Large intestine (tissue), 3 donors: ENCODE results near the gene MVK. TPM values are rescaled to one million over a fixed set of nuclear protein-coding genes. Genes with fewer than 3 reads are reported as not detected.

ENCODE experiments used
- DNase-seq, 2 donors: peaks; one replicate each; pipeline versions ENCODE4 v3.0.0 to v3.0.0-alpha.2; 2013
- H3K27ac ChIP-seq: one replicate; pipeline ENCODE4 v1.5.1; 2013; ENCODE audit warnings: low read length
- H3K27me3 ChIP-seq: 2 replicates; pipeline ENCODE4 v1.6.1; 2013; ENCODE audit warnings: low read length; ENCODE audit not compliant: control insufficient read depth, insufficient read depth
- H3K36me3 ChIP-seq: 2 replicates; pipeline ENCODE4 v1.6.1; 2013; ENCODE audit warnings: low read length; ENCODE audit not compliant: control insufficient read depth, insufficient read depth
- H3K4me1 ChIP-seq: one replicate; pipeline ENCODE4 v1.6.1; 2013; ENCODE audit warnings: low read length; ENCODE audit not compliant: control insufficient read depth, insufficient read depth
- H3K4me3 ChIP-seq: one replicate; pipeline ENCODE4 v1.5.1; 2013; ENCODE audit warnings: low read length
- H3K9me3 ChIP-seq: one replicate; pipeline ENCODE4 v1.6.1; 2013; ENCODE audit warnings: mild to moderate bottlenecking, low read depth, low read length, moderate library complexity; ENCODE audit not compliant: control insufficient read depth
- WGBS: methylation state at CpG from one replicate; pipeline ENCODE4 v1.1.5; 2013; ENCODE audit warnings: low lambda C conversion rate; ENCODE audit not compliant: insufficient coverage; 5-methylcytosine and 5-hydroxymethylcytosine counted together
- polyA plus RNA-seq: library from polyadenylated mRNA; unstranded; fragments of 120-200 nt; gene quantifications from one replicate; pipeline ENCODE4 v1.2.1, GENCODE V29; 2013

MVK gene
- polyA plus RNA-seq, 1 donor, result 15.8 TPM

DNA sequence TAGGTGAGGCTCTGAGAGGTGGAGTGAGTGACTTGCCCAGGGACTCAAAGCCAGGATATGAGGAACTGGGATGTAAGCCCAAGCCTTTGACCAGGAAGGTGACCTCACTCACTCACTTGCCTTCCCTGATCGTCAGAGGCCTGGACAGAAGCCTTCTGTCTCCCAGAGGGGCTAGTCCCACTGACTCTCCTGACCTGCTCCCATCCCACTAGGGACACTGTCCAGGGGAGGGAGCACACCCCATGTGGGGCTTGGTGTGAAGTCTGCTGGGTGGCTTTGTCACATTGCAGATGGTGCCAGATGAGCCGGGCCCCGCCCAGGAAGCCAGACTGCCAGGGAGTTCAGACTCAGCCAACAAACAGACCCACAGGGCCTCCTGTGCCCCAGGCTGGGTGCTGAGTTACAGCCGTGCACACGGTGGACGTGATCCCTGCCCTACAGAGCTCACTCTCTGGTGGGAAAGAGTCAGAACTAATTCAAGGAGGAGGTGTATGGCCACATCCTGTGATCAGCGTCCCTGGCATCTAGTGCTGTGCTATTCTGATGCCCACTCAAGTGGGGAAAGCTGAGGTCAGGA, 28.6 kb upstream of the MVK start:
- no peaks in the 10 kb centered on the region for H3K4me1 ChIP-seq
- H3K4me3 ChIP-seq, result no peak overlapping the region
- no CpG with 5 or more reads among the region's 7 CpGs for WGBS
- H3K36me3 ChIP-seq, result no peaks in the 10 kb centered on the region
- no peak for DNase-seq
- no peak overlapping the region for H3K27ac ChIP-seq
- no peaks in the 10 kb centered on the region for H3K9me3 ChIP-seq
- peaks cover 17% of the 10 kb centered on the region for H3K27me3 ChIP-seq

DNA sequence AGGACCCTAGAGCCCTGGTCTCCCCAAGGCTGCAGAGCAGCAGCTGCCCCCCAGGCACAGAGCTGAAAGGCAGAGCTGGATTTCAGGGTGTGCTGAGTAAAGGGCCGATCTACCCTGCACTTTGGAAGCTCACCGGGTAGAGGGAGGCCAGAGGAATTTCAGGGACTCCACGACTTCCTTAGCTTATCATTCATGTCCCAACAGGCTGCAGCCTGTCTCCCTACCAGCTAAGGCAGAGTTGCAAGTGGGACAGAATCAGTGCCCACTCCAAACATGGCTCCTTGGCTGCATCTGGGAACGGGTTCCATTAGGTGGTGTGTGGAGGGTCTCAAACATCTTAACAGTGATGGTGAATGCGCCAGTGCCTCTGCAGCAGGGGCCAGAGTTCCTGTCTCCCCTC, 27.8 kb upstream of the MVK start:
- Histone ChIP-seq H3K27me3 (peaks cover 25% of the 10 kb centered on the region), H3K36me3 (no peaks in the 10 kb centered on the region), H3K4me1 (no peaks in the 10 kb centered on the region), H3K9me3 (no peaks in the 10 kb centered on the region), H3K4me3 (no peak overlapping the region), H3K27ac (no peak overlapping the region)
- no peak for DNase-seq
- no CpG with 5 or more reads among the region's 5 CpGs for WGBS

DNA sequence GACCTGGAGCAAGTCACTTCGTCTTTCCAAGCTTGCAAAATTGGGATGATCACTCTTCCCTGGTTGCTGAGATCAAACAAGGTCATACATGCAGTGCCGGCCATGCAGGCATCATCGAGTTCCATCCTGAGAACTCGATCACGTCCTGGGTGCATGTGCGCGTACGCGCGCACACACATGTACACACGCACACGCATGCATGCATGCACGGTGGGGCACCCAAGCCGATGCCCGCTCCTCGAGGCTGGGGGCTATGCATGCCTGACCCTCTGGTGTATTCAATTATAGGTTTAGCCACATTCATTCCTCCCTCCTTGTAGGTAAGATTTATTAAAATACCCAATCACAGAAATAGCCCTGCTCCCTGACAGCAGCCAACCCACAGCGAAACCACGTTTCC, 26.3 kb upstream of the MVK start:
- Histone ChIP-seq H3K4me1 (no peaks in the 10 kb centered on the region), H3K36me3 (no peaks in the 10 kb centered on the region)
- no CpG with 5 or more reads among the region's 18 CpGs for WGBS

DNA sequence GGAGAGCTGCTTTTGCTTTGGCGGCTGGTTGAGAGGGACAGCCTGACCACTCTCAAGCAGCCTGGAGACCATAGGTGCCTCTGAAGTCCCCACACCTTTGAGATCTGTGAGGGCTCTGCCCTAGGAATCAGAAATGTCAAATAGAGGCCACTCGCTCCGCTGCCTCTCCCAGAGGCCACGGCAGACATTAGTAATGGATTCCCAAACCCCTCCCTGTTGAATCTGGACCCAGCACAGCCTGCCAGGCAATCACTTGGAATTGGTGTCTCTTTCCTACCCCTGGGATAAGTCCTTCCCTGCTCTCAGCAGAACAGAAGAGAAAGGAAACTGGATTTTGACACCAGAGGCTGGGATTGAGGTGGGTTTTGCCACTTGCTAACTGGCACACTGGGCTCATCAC, 25.3 kb upstream of the MVK start:
- no peak for DNase-seq
- no CpG with 5 or more reads among the region's 4 CpGs for WGBS
- Histone ChIP-seq H3K9me3 (no peaks in the 10 kb centered on the region), H3K27me3 (peaks cover 31% of the 10 kb centered on the region), H3K27ac (no peak overlapping the region), H3K4me1 (no peaks in the 10 kb centered on the region), H3K36me3 (no peaks in the 10 kb centered on the region), H3K4me3 (no peak overlapping the region)

More for the DNA sequence above, 26.3 kb upstream of the MVK start:
- DNase-seq, result no peak
- no peak overlapping the region for H3K4me3 ChIP-seq
- H3K27me3 ChIP-seq, result peaks cover 30% of the 10 kb centered on the region
- H3K9me3 ChIP-seq, result no peaks in the 10 kb centered on the region
- H3K27ac ChIP-seq, result no peak overlapping the region

DNA sequence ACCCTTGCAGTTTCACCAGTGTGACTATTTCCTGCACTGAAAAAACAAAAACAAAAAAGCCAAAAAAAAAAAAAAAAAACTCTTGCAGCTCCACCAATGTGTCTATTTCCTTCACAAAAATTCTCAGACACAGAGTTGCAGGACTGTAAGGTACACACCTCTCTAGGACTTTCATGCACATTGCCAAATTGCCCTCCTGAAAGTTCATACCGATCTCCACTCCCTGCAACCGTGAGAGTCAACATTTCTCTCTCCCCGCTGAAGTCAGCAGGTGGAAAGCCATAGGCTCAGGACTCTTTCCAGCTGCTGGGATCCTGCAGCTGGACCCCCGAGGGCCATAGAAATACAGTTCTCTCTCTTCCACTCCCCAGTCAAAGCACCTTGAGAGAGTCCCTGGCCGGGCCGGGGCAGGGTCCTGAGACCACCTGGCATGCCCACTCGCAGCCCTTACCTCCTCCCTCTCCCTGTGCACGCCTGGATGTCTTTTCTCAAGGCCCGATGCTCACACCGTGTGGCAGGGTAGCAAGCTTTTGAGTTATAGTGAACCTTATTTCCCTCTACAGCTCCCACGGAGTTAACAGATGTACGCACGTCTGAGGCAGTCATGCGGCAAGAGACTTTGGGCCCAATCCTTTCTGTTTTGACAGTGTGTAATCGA, 23.9 kb upstream of the MVK start:
- peaks cover 38% of the 10 kb centered on the region for H3K27me3 ChIP-seq
- no CpG with 5 or more reads among the region's 15 CpGs for WGBS
- H3K9me3 ChIP-seq, result no peaks in the 10 kb centered on the region
- no peak for DNase-seq
- H3K27ac ChIP-seq, result no peak overlapping the region
- no peaks in the 10 kb centered on the region for H3K4me1 ChIP-seq
- no peak overlapping the region for H3K4me3 ChIP-seq
- no peaks in the 10 kb centered on the region for H3K36me3 ChIP-seq

DNA sequence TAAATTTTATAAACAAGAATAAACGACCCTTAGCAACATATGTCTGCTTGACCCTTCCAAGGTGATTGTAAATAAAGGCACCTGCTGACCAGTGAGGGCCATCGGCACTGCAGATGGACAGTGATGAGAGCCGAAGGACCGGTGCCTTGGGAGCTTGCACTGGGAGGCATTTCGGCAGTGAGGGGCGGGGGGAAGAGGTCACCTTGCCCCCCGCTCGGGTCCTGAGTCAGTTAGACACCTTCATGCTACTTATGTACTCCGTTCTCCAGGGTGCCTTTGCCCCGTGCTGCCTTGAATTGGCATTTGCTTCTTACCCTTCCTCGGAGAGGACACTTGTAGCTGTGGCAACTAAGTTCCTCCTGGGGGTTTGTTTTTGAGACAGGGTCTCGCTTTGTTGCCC, 23.3 kb upstream of the MVK start:
- no peak overlapping the region for H3K27ac ChIP-seq
- H3K4me3 ChIP-seq, result no peak overlapping the region
- no peak for DNase-seq
- no CpG with 5 or more reads among the region's 12 CpGs for WGBS
- peaks cover 38% of the 10 kb centered on the region for H3K27me3 ChIP-seq
- H3K4me1 ChIP-seq, result no peaks in the 10 kb centered on the region
- H3K9me3 ChIP-seq, result no peaks in the 10 kb centered on the region
- H3K36me3 ChIP-seq, result no peaks in the 10 kb centered on the region

DNA sequence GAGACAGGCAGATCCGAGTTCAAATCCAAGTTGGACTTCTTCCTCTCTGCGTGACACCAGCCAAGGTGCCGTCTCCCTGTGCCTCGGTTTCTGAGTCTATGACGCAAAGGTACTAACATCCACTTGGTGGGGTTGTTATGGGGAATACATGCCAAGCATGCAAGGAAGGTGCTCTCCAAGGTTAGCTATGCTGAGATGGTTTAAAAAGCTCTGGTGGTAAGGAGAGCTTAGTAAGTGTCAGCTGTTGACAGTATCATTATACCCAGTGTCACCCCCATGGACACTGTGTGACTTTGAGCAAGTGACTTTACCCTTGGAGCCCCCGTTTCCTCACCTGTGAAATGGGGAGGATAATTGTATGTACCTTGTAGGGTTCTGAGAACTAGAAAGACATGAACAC, 22.5 kb upstream of the MVK start:
- no CpG with 5 or more reads among the region's 6 CpGs for WGBS
- no peak overlapping the region for H3K27ac ChIP-seq
- H3K9me3 ChIP-seq, result no peaks in the 10 kb centered on the region
- H3K27me3 ChIP-seq, result peaks cover 38% of the 10 kb centered on the region
- no peak for DNase-seq
- H3K4me1 ChIP-seq, result no peaks in the 10 kb centered on the region
- no peaks in the 10 kb centered on the region for H3K36me3 ChIP-seq
- no peak overlapping the region for H3K4me3 ChIP-seq

DNA sequence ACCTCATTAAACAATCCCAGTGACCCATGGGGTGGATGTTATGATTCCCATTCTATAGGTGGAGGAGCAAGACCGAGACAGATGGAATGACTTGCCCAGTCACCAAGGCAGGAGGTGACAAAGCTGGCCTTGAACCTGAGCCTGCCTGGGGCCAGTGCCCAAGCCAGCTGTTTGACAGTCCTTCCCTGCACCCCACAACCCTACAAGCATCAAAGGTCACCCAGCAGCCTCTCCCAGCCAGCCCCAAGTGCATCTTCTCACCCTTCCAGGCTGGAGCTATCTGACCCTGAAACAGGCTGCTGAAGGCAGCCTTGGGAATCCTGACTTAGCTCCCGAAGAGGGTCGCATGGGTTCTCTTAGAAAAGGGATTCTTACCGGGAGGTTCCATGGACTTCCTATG, 20.6 kb upstream of the MVK start:
- WGBS, result no CpG with 5 or more reads among the region's 4 CpGs
- Histone ChIP-seq H3K9me3 (no peaks in the 10 kb centered on the region), H3K4me3 (no peak overlapping the region), H3K27me3 (peaks cover 34% of the 10 kb centered on the region), H3K27ac (no peak overlapping the region), H3K36me3 (no peaks in the 10 kb centered on the region), H3K4me1 (peaks cover 4% of the 10 kb centered on the region)
- no peak for DNase-seq

DNA sequence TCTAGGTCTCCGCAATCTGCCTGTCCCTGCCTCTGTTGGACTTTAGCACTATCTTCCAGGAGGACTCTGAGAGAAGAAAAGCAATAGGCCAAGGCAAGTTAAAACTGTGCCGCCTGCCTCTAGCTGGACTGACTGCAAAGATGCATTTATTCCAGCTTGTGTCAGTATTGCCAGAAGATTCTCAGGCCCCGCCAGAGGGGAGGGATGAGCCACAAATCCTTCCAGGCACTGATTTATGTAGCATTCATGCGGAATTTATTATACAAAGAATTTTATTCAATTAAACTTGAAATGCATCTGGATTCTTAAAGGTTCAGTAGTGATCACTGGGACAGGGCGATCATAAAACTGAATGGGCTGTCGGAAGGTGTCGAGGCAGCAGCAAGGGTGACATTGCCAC, 20.1 kb upstream of the MVK start:
- H3K9me3 ChIP-seq, result no peaks in the 10 kb centered on the region
- WGBS, result no CpG with 5 or more reads among the region's 7 CpGs
- H3K27ac ChIP-seq, result no peak overlapping the region
- no peak for DNase-seq
- no peak overlapping the region for H3K4me3 ChIP-seq
- H3K4me1 ChIP-seq, result peaks cover 9% of the 10 kb centered on the region
- peaks cover 29% of the 10 kb centered on the region for H3K27me3 ChIP-seq
- H3K36me3 ChIP-seq, result no peaks in the 10 kb centered on the region

DNA sequence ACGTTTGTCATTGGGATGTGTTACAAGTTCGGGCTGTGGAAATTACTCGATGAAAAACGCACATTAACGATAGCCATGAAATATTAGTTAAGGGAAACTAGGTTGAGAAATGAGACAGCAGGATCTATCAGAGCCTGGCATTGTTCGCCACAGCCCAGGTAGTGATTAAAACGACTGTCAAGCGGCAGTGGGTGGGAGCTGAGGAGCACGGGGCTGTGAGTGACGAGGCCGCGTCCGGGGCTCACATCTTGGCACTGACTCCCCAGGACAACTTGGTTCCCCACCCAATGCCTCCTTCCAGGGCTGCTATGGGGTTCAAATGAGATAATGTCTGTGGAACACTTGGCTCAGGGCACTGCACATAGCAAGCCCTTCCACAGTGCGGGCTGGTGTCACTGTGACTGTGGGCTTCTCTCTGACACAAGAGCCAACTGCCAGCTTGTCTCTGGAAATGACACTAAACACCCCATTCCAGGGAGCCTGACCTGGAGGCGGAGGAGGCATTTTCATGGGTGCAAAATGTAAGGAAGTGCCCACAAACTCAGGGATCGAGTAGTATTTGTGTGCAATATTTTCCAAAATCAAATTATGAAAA, 19.6 kb upstream of the MVK start:
- Histone ChIP-seq H3K27me3 (peaks cover 25% of the 10 kb centered on the region), H3K9me3 (no peaks in the 10 kb centered on the region)

DNA sequence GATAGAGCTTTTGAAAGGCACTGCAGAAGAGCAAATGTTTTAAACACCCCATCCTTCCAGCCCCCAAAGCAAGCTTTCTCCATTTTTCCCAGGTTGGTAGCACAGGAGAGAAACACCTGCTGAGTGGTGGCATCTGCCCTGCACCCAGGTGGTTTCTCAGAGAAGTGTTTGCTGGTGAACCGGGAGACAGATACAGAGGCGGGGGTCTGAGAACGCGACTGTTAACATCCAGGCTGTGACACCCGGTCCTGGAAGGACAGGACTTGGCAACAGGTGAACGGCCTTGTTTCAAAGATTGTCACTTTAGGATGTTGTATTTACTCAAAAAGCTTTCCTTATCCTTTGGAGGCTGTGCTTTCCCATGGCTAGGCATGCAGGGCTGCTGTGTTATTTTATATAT, 18.8 kb upstream of the MVK start:
- no peak for DNase-seq
- Histone ChIP-seq H3K4me1 (peaks cover 16% of the 10 kb centered on the region), H3K27ac (no peak overlapping the region), H3K36me3 (no peaks in the 10 kb centered on the region), H3K27me3 (peaks cover 23% of the 10 kb centered on the region), H3K4me3 (no peak overlapping the region), H3K9me3 (no peaks in the 10 kb centered on the region)
- no CpG with 5 or more reads among the region's 6 CpGs for WGBS

More for the DNA sequence above, 19.6 kb upstream of the MVK start:
- Histone ChIP-seq H3K36me3 (no peaks in the 10 kb centered on the region), H3K4me1 (peaks cover 14% of the 10 kb centered on the region), H3K4me3 (no peak overlapping the region), H3K27ac (no peak overlapping the region)
- DNase-seq, result no peak
- WGBS, result 80% methylated on average over 1 of the region's 16 CpGs
